ENCODE results near the gene MTA3.

- no peak for TF ChIP-seq CTCF (IDR thresholded peaks at IDR 0.05)
- TF ChIP-seq EZH2 (IDR thresholded peaks at IDR 0.05; ENCODE audit: borderline replicate concordance, insufficient read depth, low read depth, low read length, poor library complexity, severe bottlenecking) = no peak
Measured at GRCh38 chr2:42569883-42570282, 1.5 kb downstream of the MTA3 start.

All from B cell (primary cell).